PC-3 (cell line): Measurements from ENCODE around the gene SLC12A5. TPM values are rescaled to one million over a fixed set of nuclear protein-coding genes. Genes with fewer than 3 reads are reported as not detected.

Source experiments
- ATAC-seq: fragments of 200-7000 bp; cut with Tn5 transposase; 2 replicates; pipeline ENCODE4 v1.9.1; 2020; ENCODE audit warnings: mild to moderate bottlenecking, moderate library complexity
- BruUV-seq: library from RNA; stranded (reverse); fragments of 400-500 nt; replicated peaks from 2 replicates; lab custom pipeline; 2021; lab: Mats Ljungman, UMichigan
- CTCF ChIA-PET: fragments of 300-600 bp; sonication (Branson Sonifier 250); formaldehyde crosslinking; loops from one replicate; lab custom pipeline; 2022; ENCODE audit warnings: antibody characterized with exemption; lab: Charles Lee
- POLR2A ChIA-PET: fragments of 300-600 bp; sonication (Branson Sonifier 250); formaldehyde crosslinking; loops from one replicate; lab custom pipeline; 2022; ENCODE audit warnings: antibody characterized with exemption; ENCODE audit not compliant: unreplicated experiment; lab: Charles Lee
- DNase-seq: peaks from one replicate; pipeline ENCODE4 v3.0.0-alpha.2; 2015
- H2AFZ ChIP-seq: fragments of 300-600 bp; sonication (generic); 2 replicates; pipeline ENCODE4 v1.6.0; 2016; ENCODE audit warnings: antibody characterized with exemption, low read length
- H3F3A ChIP-seq: fragments of 300-600 bp; sonication (generic); one replicate; pipeline ENCODE4 v1.6.0; 2017; ENCODE audit warnings: antibody characterized with exemption, low read length, control low read depth, mild to moderate bottlenecking; ENCODE audit not compliant: unreplicated experiment
- H3K27ac ChIP-seq: fragments of 300-600 bp; sonication (generic); 2 replicates; pipeline ENCODE4 v1.5.1; 2016; ENCODE audit warnings: mild to moderate bottlenecking, low read length
- H3K27me3 ChIP-seq: fragments of 300-600 bp; sonication (generic); 2 replicates; pipeline ENCODE4 v1.6.1; 2016; ENCODE audit warnings: low read length, mixed read lengths
- H3K36me3 ChIP-seq: fragments of 300-600 bp; sonication (generic); 2 replicates; pipeline ENCODE4 v1.6.1; 2016; ENCODE audit warnings: low read depth, mixed run types, low read length, mixed read lengths
- H3K4me1 ChIP-seq: fragments of 300-600 bp; sonication (generic); 2 replicates; pipeline ENCODE4 v1.5.1; 2016; ENCODE audit warnings: low read length; ENCODE audit not compliant: insufficient read depth
- H3K4me2 ChIP-seq: fragments of 300-600 bp; sonication (generic); 2 replicates; pipeline ENCODE4 v1.6.0; 2016; ENCODE audit warnings: low read length
- H3K4me3 ChIP-seq: fragments of 300-600 bp; sonication (generic); 2 replicates; pipeline ENCODE4 v1.5.1; 2016; ENCODE audit warnings: mild to moderate bottlenecking, low read length, mixed read lengths
- H3K79me2 ChIP-seq: fragments of 300-600 bp; sonication (generic); 2 replicates; pipeline ENCODE4 v1.6.1; 2017; ENCODE audit warnings: low read length, mixed read lengths
- H3K9ac ChIP-seq: fragments of 300-600 bp; sonication (generic); 2 replicates; pipeline ENCODE4 v1.6.0; 2016; ENCODE audit warnings: mild to moderate bottlenecking, low read length
- H3K9me2 ChIP-seq: fragments of 300-600 bp; sonication (generic); replicated peaks from 2 replicates; pipeline ENCODE4 v1.6.1; 2016; ENCODE audit warnings: mixed run types, low read length, mixed read lengths
- H3K9me3 ChIP-seq: fragments of 300-600 bp; sonication (generic); 2 replicates; pipeline ENCODE4 v1.6.1; 2016; ENCODE audit warnings: low read length, mixed read lengths
- H4K20me1 ChIP-seq: fragments of 300-600 bp; sonication (generic); 2 replicates; pipeline ENCODE4 v1.6.1; 2016; ENCODE audit warnings: low read length, mixed read lengths
- EZH2 ChIP-seq: fragments of 300-600 bp; sonication (generic); IDR thresholded peaks from one replicate; pipeline ENCODE4 v1.6.1; 2017; ENCODE audit warnings: antibody characterized with exemption, mild to moderate bottlenecking, low read length; ENCODE audit not compliant: unreplicated experiment
- EZH2phosphoT487 ChIP-seq: fragments of 300-600 bp; sonication (generic); IDR thresholded peaks from 2 replicates; pipeline ENCODE4 v1.6.1; 2018; ENCODE audit warnings: mild to moderate bottlenecking, antibody characterized with exemption, low read length, borderline replicate concordance
- intact Hi-C: fragments of 100-400 bp; cut with micrococcal nuclease; formaldehyde crosslinking; loops from 2 replicates; pipeline ENCODE4 v1.9.0; 2023
- total RNA-seq: library from RNA; depleted of rRNA; stranded (reverse); fragments of >200 nt; gene quantifications from 2 replicates; pipeline ENCODE4 v1.2.3, GENCODE V29; 2014
- TF ChIP-seq, protein P1 (sequence below): fragments of 300-600 bp; sonication (generic); conservative IDR thresholded peaks from 2 replicates; pipeline ENCODE4 v1.5.1; 2017; ENCODE audit warnings: antibody characterized with exemption, low read depth, mild to moderate bottlenecking, low read length

The SLC12A5 gene
- total RNA-seq, 1 experiment from 2014 or later, result 2.4 TPM

DNA sequence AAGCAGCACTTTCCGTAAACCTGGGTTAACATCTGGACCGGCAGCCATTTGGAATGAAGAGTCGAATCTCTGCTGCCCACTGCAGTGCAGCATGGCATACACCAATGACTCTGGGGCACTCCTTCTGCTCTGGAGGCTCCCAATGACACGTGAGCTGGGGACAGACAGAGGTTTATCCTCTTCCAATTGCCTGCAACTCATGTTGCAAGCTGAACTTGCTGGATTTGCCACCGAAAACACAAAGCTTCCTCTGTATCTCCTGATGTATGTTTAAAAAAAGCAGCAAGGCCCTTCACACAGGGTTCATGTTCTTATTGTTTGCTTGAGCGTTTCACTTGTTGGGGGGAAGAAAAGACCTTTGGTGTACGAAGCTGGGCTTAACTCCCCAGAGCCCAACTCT, 49.9 kb downstream of the SLC12A5 start:
- no peaks in the 10 kb centered on the region for H3K9me3 ChIP-seq
- ATAC-seq (no peak), DNase-seq (no peak)
- H3K9me2 ChIP-seq, result no peaks in the 10 kb centered on the region
- no peak overlapping the region for H3K27ac ChIP-seq
- H3K9ac ChIP-seq, result no peak overlapping the region
- POLR2A ChIA-PET, result no interaction called here
- H3K4me1 ChIP-seq, result no peaks in the 10 kb centered on the region
- peaks cover 65% of the 10 kb centered on the region for H4K20me1 ChIP-seq
- no peak overlapping the region for H3K4me2 ChIP-seq
- peaks cover 65% of the 10 kb centered on the region for H3K79me2 ChIP-seq
- H3K27me3 ChIP-seq, result no peaks in the 10 kb centered on the region
- H3K4me3 ChIP-seq, result no peak overlapping the region
- no peaks in the 10 kb centered on the region for H3F3A ChIP-seq
- CTCF ChIA-PET, result no interaction called here
- no TSS peak for BruUV-seq
- H2AFZ ChIP-seq, result no peak overlapping the region
- peaks cover 44% of the 10 kb centered on the region for H3K36me3 ChIP-seq
- intact Hi-C loops, result no loop called here
- TF ChIP-seq, protein P1, sequence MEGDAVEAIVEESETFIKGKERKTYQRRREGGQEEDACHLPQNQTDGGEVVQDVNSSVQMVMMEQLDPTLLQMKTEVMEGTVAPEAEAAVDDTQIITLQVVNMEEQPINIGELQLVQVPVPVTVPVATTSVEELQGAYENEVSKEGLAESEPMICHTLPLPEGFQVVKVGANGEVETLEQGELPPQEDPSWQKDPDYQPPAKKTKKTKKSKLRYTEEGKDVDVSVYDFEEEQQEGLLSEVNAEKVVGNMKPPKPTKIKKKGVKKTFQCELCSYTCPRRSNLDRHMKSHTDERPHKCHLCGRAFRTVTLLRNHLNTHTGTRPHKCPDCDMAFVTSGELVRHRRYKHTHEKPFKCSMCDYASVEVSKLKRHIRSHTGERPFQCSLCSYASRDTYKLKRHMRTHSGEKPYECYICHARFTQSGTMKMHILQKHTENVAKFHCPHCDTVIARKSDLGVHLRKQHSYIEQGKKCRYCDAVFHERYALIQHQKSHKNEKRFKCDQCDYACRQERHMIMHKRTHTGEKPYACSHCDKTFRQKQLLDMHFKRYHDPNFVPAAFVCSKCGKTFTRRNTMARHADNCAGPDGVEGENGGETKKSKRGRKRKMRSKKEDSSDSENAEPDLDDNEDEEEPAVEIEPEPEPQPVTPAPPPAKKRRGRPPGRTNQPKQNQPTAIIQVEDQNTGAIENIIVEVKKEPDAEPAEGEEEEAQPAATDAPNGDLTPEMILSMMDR, result no peak
- no peak for TF ChIP-seq EZH2phosphoT487
- no peak for TF ChIP-seq EZH2

DNA sequence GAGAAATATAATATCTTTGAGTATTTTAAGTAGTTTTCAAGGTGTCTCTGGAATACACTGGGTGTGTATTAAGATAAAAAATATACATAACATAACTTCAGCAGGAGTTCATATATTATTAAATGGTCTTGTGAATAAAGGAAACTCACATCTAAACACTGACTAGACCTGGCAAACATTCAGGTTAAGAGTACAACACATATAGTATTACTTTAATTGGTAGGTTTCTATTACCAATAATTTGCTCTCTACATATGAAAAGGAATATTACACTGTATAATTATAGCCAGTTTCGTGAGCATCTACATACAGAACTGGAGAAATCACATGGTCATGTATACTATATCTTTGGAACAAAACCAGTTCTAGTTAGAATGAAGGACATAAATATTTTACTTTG, 52.1 kb downstream of the SLC12A5 start:
- CTCF ChIA-PET, result no interaction called here
- intact Hi-C loops, result no loop called here
- no peak overlapping the region for H3K4me3 ChIP-seq

DNA sequence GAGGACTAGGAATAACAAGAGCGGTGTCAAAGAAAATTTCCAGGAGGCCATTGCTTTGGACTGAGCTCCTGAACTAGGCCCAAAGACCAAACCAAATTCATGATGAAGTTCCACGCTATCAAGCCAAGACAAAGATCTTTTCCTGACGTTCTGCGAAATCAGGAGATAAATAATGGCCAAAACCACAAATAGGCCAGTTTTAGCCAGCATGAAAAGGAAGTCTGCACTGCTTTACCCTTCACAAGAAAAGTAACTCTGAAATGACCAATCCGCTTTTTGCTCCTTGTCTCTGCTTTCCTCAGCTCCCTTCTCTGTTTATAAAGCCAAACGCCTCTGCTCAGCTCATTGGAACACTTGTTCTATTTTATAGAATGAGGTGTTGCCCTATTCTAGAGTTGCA, 54.1 kb downstream of the SLC12A5 start:
- no peak overlapping the region for H3K27ac ChIP-seq
- H3K4me1 ChIP-seq, result peaks cover 32% of the 10 kb centered on the region
- H3K9me2 ChIP-seq, result no peaks in the 10 kb centered on the region
- ChIA-PET POLR2A (no interaction called here), CTCF (no interaction called here)
- no peaks in the 10 kb centered on the region for H3K9me3 ChIP-seq
- peaks cover 96% of the 10 kb centered on the region for H4K20me1 ChIP-seq
- no peak overlapping the region for H3K9ac ChIP-seq
- H3F3A ChIP-seq, result no peaks in the 10 kb centered on the region
- intact Hi-C loops, result no loop called here
- H2AFZ ChIP-seq, result no peak overlapping the region
- ATAC-seq (no peak), DNase-seq (no peak)
- no peak overlapping the region for H3K4me2 ChIP-seq
- H3K4me3 ChIP-seq, result no peak overlapping the region
- H3K79me2 ChIP-seq, result peaks cover 100% of the 10 kb centered on the region
- TF ChIP-seq EZH2 (no peak), EZH2phosphoT487 (no peak)
- TF ChIP-seq, protein P1, result no peak
- peaks cover 16% of the 10 kb centered on the region for H3K36me3 ChIP-seq
- no TSS peak for BruUV-seq
- no peaks in the 10 kb centered on the region for H3K27me3 ChIP-seq

More for the DNA sequence above, 52.1 kb downstream of the SLC12A5 start:
- no peak for DNase-seq
- H3K9me3 ChIP-seq, result no peaks in the 10 kb centered on the region
- no peaks in the 10 kb centered on the region for H3F3A ChIP-seq
- peaks cover 26% of the 10 kb centered on the region for H3K36me3 ChIP-seq
- TF ChIP-seq EZH2phosphoT487 (no peak), EZH2 (no peak)
- TF ChIP-seq, protein P1, result no peak
- POLR2A ChIA-PET, result no interaction called here
- H3K4me2 ChIP-seq, result no peak overlapping the region
- no TSS peak for BruUV-seq
- H4K20me1 ChIP-seq, result peaks cover 86% of the 10 kb centered on the region
- no peak for ATAC-seq
- H3K9ac ChIP-seq, result no peak overlapping the region
- H2AFZ ChIP-seq, result no peak overlapping the region
- H3K27ac ChIP-seq, result no peak overlapping the region
- no peaks in the 10 kb centered on the region for H3K9me2 ChIP-seq
- H3K27me3 ChIP-seq, result no peaks in the 10 kb centered on the region
- peaks cover 86% of the 10 kb centered on the region for H3K79me2 ChIP-seq
- peaks cover 15% of the 10 kb centered on the region for H3K4me1 ChIP-seq
